Neural progenitor cell (in vitro differentiated cells): Measurements from ENCODE around the gene CAP2.

ENCODE experiments used
- EZH2 ChIP-seq: fragments of 200-600 bp; sonication (generic); IDR thresholded peaks from 2 replicates; pipeline ENCODE4 v1.6.1; 2017; ENCODE audit warnings: antibody characterized with exemption, mild to moderate bottlenecking, moderate library complexity
- EZH2phosphoT487 ChIP-seq: fragments of 200-600 bp; sonication (generic); IDR thresholded peaks from 2 replicates; pipeline ENCODE4 v1.6.1; 2017; ENCODE audit warnings: antibody characterized with exemption
- TF ChIP-seq, protein P1 (sequence below): fragments of 200-600 bp; sonication (generic); IDR thresholded peaks from 2 replicates; pipeline ENCODE4 v1.5.1; 2017; ENCODE audit warnings: antibody characterized with exemption, mild to moderate bottlenecking

DNA sequence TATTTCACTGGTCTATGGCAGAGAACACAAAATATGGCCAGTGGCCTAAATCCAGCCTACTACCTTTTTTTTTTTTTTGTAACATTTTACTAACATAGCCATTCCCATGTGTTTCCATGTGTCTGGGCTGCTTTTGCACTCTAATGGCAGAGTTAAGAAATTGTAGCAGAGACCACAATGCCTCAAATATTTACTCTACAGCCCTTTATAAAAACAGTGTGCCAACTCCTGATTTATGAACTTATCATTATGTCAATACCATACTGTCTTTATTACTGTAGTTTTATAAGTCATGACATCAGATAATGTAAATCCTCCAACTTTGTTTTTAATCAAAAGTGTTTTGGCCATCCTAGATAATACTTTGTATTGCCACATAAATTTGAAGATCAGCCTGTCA is 27.4 kb upstream of the CAP2 start:
- TF ChIP-seq, protein P1, sequence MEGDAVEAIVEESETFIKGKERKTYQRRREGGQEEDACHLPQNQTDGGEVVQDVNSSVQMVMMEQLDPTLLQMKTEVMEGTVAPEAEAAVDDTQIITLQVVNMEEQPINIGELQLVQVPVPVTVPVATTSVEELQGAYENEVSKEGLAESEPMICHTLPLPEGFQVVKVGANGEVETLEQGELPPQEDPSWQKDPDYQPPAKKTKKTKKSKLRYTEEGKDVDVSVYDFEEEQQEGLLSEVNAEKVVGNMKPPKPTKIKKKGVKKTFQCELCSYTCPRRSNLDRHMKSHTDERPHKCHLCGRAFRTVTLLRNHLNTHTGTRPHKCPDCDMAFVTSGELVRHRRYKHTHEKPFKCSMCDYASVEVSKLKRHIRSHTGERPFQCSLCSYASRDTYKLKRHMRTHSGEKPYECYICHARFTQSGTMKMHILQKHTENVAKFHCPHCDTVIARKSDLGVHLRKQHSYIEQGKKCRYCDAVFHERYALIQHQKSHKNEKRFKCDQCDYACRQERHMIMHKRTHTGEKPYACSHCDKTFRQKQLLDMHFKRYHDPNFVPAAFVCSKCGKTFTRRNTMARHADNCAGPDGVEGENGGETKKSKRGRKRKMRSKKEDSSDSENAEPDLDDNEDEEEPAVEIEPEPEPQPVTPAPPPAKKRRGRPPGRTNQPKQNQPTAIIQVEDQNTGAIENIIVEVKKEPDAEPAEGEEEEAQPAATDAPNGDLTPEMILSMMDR = no peak
- no peak for TF ChIP-seq EZH2phosphoT487
- no peak for TF ChIP-seq EZH2
